ENCODE data around the gene TENM3. TPM values are rescaled to one million over a fixed set of nuclear protein-coding genes. Genes with fewer than 3 reads are reported as not detected.

TENM3 gene
- total RNA-seq, 1 experiment from 2014 or later: not detected

DNA sequence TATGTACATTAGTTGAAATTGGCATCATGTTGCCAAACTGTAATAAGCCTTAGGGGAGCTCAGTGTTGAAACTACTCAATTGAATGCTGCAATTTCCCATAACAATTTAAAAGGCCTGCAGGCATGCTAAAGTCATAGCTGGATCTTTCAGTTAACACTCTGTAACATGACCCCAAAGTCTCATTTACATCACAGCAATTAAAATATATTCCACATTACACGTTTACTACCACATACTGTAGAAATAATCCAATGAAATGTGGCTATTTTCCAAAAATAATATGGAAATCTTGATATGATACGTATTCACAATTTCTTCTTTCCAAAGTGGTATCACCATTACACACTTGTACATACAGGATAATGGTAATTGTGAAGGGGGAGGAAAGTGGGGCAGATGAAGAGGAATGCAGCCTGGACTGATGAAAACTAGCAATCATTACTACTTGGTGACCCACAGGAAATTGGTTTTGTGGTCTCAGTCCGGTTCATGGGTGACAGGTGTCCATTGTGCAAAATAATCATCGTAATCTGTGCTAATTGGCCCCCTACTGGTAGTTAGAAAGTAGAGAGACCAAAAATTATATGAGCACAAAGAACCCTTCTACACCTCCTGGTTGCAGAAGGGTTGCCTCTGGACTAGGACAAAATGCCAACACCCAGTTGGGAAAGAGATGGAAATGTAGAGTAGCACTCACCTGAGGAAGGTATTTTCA lies 63.7 kb downstream of the TENM3 start:
- no peaks in the 10 kb centered on the region for H3K36me3 ChIP-seq (ENCODE audit: insufficient read depth, low read length)
- H3K9me2 ChIP-seq (replicated peaks; ENCODE audit: insufficient read depth, low read length): no peaks in the 10 kb centered on the region
- no peaks in the 10 kb centered on the region for H3K9me3 ChIP-seq (ENCODE audit: low read length)
- no peak overlapping the region for H3K4me2 ChIP-seq (ENCODE audit: low read depth, low read length, poor library complexity, severe bottlenecking)
- H2AFZ ChIP-seq (ENCODE audit: low read length): no peak overlapping the region
- H3K27me3 ChIP-seq (ENCODE audit: low read length): no peaks in the 10 kb centered on the region
- no peak overlapping the region for H3K27ac ChIP-seq (ENCODE audit: low read length)
- H3K9ac ChIP-seq (ENCODE audit: low read length): no peak overlapping the region
- no peaks in the 10 kb centered on the region for H4K20me1 ChIP-seq (ENCODE audit: insufficient read depth, low read depth, low read length)
- H3K79me2 ChIP-seq (ENCODE audit: low read length): no peaks in the 10 kb centered on the region
- no peaks in the 10 kb centered on the region for H3K4me1 ChIP-seq (ENCODE audit: low read length)
- no peak for DNase-seq
- no peak overlapping the region for H3K4me3 ChIP-seq (ENCODE audit: low read length)

DNA sequence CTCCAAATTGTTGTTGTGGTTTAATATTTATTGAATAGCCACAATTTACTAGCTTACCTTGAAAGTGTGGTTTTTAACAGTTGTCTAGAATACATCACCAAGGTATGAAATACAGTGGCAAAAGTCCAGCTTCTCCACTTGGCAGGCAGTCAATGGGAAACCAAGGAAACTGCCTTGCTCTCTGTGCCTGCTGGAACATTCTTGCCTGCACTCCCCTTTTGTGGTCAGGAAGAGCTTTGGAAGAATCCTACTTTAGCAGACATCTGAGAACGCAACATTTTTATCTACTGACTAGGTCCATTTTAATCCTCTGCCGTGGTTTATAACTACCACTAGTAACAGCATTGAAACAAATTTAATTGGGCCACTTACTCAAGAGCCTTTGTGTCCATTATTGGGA lies 64.5 kb downstream of the TENM3 start:
- Histone ChIP-seq H3K9me2 (replicated peaks; ENCODE audit: insufficient read depth, low read length) (no peaks in the 10 kb centered on the region), H3K36me3 (ENCODE audit: insufficient read depth, low read length) (no peaks in the 10 kb centered on the region), H3K9ac (ENCODE audit: low read length) (no peak overlapping the region), H3K4me2 (ENCODE audit: low read depth, low read length, poor library complexity, severe bottlenecking) (no peak overlapping the region), H3K4me3 (ENCODE audit: low read length) (no peak overlapping the region), H3K79me2 (ENCODE audit: low read length) (no peaks in the 10 kb centered on the region), H3K27me3 (ENCODE audit: low read length) (no peaks in the 10 kb centered on the region), H4K20me1 (ENCODE audit: insufficient read depth, low read depth, low read length) (no peaks in the 10 kb centered on the region), H3K9me3 (ENCODE audit: low read length) (no peaks in the 10 kb centered on the region), H3K4me1 (ENCODE audit: low read length) (no peaks in the 10 kb centered on the region), H3K27ac (ENCODE audit: low read length) (no peak overlapping the region), H2AFZ (ENCODE audit: low read length) (no peak overlapping the region)
- DNase-seq: no peak

DNA sequence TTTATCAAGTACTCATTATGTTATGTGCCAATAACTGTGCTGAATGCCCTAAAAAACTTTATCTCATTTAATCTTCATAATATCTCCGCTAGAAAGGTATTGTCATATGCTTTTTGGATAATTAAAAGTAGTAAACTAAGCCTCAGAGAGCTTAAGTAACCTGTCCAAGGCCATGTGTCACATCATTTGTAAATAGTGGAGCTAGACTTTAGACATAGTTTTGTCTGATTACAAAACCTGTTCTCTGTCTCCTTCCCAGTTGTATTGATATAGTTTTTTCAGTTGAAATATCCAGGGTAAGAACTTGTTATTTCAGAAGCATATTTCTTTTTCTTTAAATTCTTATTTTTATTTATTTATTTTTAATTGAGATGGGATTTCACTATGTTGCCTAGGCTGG lies 66.7 kb downstream of the TENM3 start:
- no peaks in the 10 kb centered on the region for H3K9me2 ChIP-seq (replicated peaks; ENCODE audit: insufficient read depth, low read length)
- no peaks in the 10 kb centered on the region for H3K79me2 ChIP-seq (ENCODE audit: low read length)
- H3K4me3 ChIP-seq (ENCODE audit: low read length): no peak overlapping the region
- no peak overlapping the region for H2AFZ ChIP-seq (ENCODE audit: low read length)
- no peaks in the 10 kb centered on the region for H3K4me1 ChIP-seq (ENCODE audit: low read length)
- H3K9ac ChIP-seq (ENCODE audit: low read length): no peak overlapping the region
- DNase-seq: no peak
- H3K27me3 ChIP-seq (ENCODE audit: low read length): no peaks in the 10 kb centered on the region
- H3K36me3 ChIP-seq (ENCODE audit: insufficient read depth, low read length): no peaks in the 10 kb centered on the region
- no peaks in the 10 kb centered on the region for H3K9me3 ChIP-seq (ENCODE audit: low read length)
- no peak overlapping the region for H3K4me2 ChIP-seq (ENCODE audit: low read depth, low read length, poor library complexity, severe bottlenecking)
- H4K20me1 ChIP-seq (ENCODE audit: insufficient read depth, low read depth, low read length): no peaks in the 10 kb centered on the region
- H3K27ac ChIP-seq (ENCODE audit: low read length): no peak overlapping the region

GRCh38 chr4:182310316-182310715 lies 67.1 kb downstream of the TENM3 start:
- Histone ChIP-seq H3K79me2 (ENCODE audit: low read length) (no peaks in the 10 kb centered on the region), H3K36me3 (ENCODE audit: insufficient read depth, low read length) (no peaks in the 10 kb centered on the region), H3K4me2 (ENCODE audit: low read depth, low read length, poor library complexity, severe bottlenecking) (no peak overlapping the region), H3K4me3 (ENCODE audit: low read length) (no peak overlapping the region), H2AFZ (ENCODE audit: low read length) (no peak overlapping the region), H3K27me3 (ENCODE audit: low read length) (no peaks in the 10 kb centered on the region), H3K9ac (ENCODE audit: low read length) (no peak overlapping the region), H3K27ac (ENCODE audit: low read length) (no peak overlapping the region), H3K9me2 (replicated peaks; ENCODE audit: insufficient read depth, low read length) (no peaks in the 10 kb centered on the region), H3K4me1 (ENCODE audit: low read length) (no peaks in the 10 kb centered on the region), H4K20me1 (ENCODE audit: insufficient read depth, low read depth, low read length) (no peaks in the 10 kb centered on the region), H3K9me3 (ENCODE audit: low read length) (no peaks in the 10 kb centered on the region)
- DNase-seq: no peak

- no peaks in the 10 kb centered on the region for H3K4me1 ChIP-seq (ENCODE audit: low read length)
- H3K27me3 ChIP-seq (ENCODE audit: low read length): no peaks in the 10 kb centered on the region
- no peaks in the 10 kb centered on the region for H4K20me1 ChIP-seq (ENCODE audit: insufficient read depth, low read depth, low read length)
- H3K27ac ChIP-seq (ENCODE audit: low read length): no peak overlapping the region
- no peaks in the 10 kb centered on the region for H3K36me3 ChIP-seq (ENCODE audit: insufficient read depth, low read length)
- no peak for DNase-seq
- H3K79me2 ChIP-seq (ENCODE audit: low read length): no peaks in the 10 kb centered on the region
- H3K4me2 ChIP-seq (ENCODE audit: low read depth, low read length, poor library complexity, severe bottlenecking): no peak overlapping the region
- no peak overlapping the region for H3K4me3 ChIP-seq (ENCODE audit: low read length)
- no peaks in the 10 kb centered on the region for H3K9me2 ChIP-seq (replicated peaks; ENCODE audit: insufficient read depth, low read length)
- H3K9ac ChIP-seq (ENCODE audit: low read length): no peak overlapping the region
- no peaks in the 10 kb centered on the region for H3K9me3 ChIP-seq (ENCODE audit: low read length)
- no peak overlapping the region for H2AFZ ChIP-seq (ENCODE audit: low read length)
Measured at GRCh38 chr4:182310962-182311361, 67.8 kb downstream of the TENM3 start.

DNA sequence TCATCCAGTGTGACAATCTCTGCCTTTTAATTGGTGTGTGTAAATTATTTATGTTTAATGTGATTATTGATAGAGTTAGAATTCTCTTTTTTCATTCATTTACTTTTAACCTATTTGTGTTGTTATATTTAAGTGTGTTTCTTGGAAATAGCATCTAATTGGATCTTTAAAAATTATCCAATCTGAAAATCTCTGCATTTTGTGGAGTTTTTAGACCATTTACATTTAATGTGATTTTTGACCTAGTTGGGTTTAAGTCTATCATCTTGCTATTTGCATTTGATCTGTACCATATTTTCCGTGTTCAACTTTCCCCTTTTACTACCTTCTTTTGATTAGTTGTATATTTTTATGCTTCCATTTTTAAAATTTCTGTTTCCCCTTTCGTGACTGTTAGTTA lies 71.3 kb downstream of the TENM3 start:
- Histone ChIP-seq H3K4me3 (ENCODE audit: low read length) (no peak overlapping the region), H4K20me1 (ENCODE audit: insufficient read depth, low read depth, low read length) (no peaks in the 10 kb centered on the region), H3K79me2 (ENCODE audit: low read length) (no peaks in the 10 kb centered on the region), H3K9ac (ENCODE audit: low read length) (no peak overlapping the region), H3K9me2 (replicated peaks; ENCODE audit: insufficient read depth, low read length) (no peaks in the 10 kb centered on the region), H3K36me3 (ENCODE audit: insufficient read depth, low read length) (no peaks in the 10 kb centered on the region), H3K27ac (ENCODE audit: low read length) (no peak overlapping the region), H3K27me3 (ENCODE audit: low read length) (no peaks in the 10 kb centered on the region), H3K9me3 (ENCODE audit: low read length) (no peaks in the 10 kb centered on the region), H3K4me2 (ENCODE audit: low read depth, low read length, poor library complexity, severe bottlenecking) (no peak overlapping the region), H3K4me1 (ENCODE audit: low read length) (no peaks in the 10 kb centered on the region), H2AFZ (ENCODE audit: low read length) (no peak overlapping the region)
- no peak for DNase-seq

DNA sequence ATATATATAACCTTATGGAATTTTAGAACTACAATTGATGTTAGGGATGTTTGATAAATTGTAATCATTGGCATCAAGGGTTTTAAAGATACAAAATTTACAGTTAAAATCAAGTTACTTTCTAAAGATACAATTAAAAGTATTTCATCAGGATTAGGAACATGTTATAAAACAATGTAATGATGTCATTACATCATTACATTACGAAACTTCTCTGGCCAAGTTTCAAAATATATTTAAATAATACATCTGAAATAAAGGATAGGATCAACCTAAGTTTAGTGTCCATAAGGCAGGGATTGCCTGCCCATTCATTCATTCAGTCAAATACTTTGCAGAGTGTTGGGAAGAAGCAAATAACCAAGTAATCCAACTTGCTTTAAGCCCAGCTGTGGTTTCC lies 75.1 kb downstream of the TENM3 start:
- no peak overlapping the region for H2AFZ ChIP-seq (ENCODE audit: low read length)
- H3K27ac ChIP-seq (ENCODE audit: low read length): no peak overlapping the region
- H3K4me1 ChIP-seq (ENCODE audit: low read length): no peaks in the 10 kb centered on the region
- no peaks in the 10 kb centered on the region for H3K36me3 ChIP-seq (ENCODE audit: insufficient read depth, low read length)
- no peaks in the 10 kb centered on the region for H3K9me2 ChIP-seq (replicated peaks; ENCODE audit: insufficient read depth, low read length)
- H3K9me3 ChIP-seq (ENCODE audit: low read length): no peaks in the 10 kb centered on the region
- no peak overlapping the region for H3K9ac ChIP-seq (ENCODE audit: low read length)
- no peaks in the 10 kb centered on the region for H4K20me1 ChIP-seq (ENCODE audit: insufficient read depth, low read depth, low read length)
- no peak overlapping the region for H3K4me2 ChIP-seq (ENCODE audit: low read depth, low read length, poor library complexity, severe bottlenecking)
- no peak overlapping the region for H3K4me3 ChIP-seq (ENCODE audit: low read length)
- DNase-seq: no peak
- H3K27me3 ChIP-seq (ENCODE audit: low read length): no peaks in the 10 kb centered on the region
- H3K79me2 ChIP-seq (ENCODE audit: low read length): no peaks in the 10 kb centered on the region

DNA sequence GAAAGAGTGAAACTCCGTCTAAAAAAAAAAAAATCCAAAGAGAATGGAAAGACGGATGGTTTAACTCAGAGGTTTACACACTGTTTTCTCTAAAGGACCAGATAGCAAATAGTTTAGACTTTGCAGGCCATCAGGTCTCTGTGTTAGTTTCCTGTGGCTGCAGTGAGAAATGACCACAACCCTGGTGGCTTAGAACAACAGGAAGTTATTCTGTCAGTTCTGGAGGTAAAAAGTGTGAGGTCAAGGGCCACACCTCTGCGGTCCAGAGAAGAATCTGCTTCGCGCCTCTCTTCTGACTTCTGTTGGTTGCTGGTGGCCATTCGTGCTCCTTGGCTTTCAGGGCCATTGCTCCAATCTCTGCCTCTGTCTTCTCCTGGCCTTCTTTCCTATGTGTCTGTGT lies 76.9 kb downstream of the TENM3 start:
- Histone ChIP-seq H3K36me3 (ENCODE audit: insufficient read depth, low read length) (no peaks in the 10 kb centered on the region), H3K27me3 (ENCODE audit: low read length) (no peaks in the 10 kb centered on the region), H3K27ac (ENCODE audit: low read length) (no peak overlapping the region), H3K4me1 (ENCODE audit: low read length) (no peaks in the 10 kb centered on the region), H3K79me2 (ENCODE audit: low read length) (no peaks in the 10 kb centered on the region), H4K20me1 (ENCODE audit: insufficient read depth, low read depth, low read length) (no peaks in the 10 kb centered on the region), H3K9me2 (replicated peaks; ENCODE audit: insufficient read depth, low read length) (no peaks in the 10 kb centered on the region), H3K9me3 (ENCODE audit: low read length) (no peaks in the 10 kb centered on the region), H3K4me2 (ENCODE audit: low read depth, low read length, poor library complexity, severe bottlenecking) (no peak overlapping the region), H3K9ac (ENCODE audit: low read length) (no peak overlapping the region), H2AFZ (ENCODE audit: low read length) (no peak overlapping the region), H3K4me3 (ENCODE audit: low read length) (no peak overlapping the region)
- no peak for DNase-seq
